Gastroesophageal sphincter (tissue), 3 donors: Measurements from ENCODE around the gene C8A.

Experiments
- CTCF ChIP-seq, 4 experiments: fragments of 200-600 bp in 2 of 4; fragments of 450-650 bp in 2 of 4; sonication (generic) in 1 of 4; IDR thresholded peaks; one replicate each; pipeline ENCODE4 v1.5.1; 2017 to 2019; ENCODE audit warnings: antibody characterized with exemption in 4 of 4, mild to moderate bottlenecking in 2 of 4, moderate library complexity in 2 of 4
- POLR2A ChIP-seq, 2 donors: fragments of 450-650 bp; IDR thresholded peaks; one replicate each; pipeline ENCODE4 v1.6.1; 2017; ENCODE audit warnings: antibody characterized with exemption in 2 of 2, mild to moderate bottlenecking in 2 of 2, moderate library complexity in 1 of 2
- POLR2AphosphoS5 ChIP-seq: sonication (generic); formaldehyde crosslinking; IDR thresholded peaks from one replicate; pipeline ENCODE4 v1.6.1; 2017; ENCODE audit warnings: antibody characterized with exemption

DNA sequence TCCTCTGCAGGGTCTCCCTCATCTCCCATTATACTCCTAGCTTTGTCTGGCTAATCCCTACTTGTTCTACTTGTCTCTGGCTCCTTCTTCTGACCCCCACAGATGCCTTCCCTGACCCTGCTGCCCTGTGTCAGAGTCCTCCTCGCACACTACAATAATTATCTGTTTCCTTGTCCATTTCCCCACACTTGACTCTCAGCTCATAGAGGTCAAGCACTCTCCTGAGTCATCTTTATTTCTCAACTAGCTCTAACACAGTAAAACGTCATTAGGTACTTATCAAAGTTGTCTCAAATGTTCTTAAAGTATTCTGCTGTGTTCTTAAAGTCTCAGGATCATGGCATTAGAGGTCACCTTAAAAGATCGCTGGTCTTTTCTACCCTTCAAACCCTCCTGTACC lies 47.1 kb downstream of the C8A start:
- TF ChIP-seq CTCF (IDR thresholded peaks at IDR 0.05), result no peak
- no peak for TF ChIP-seq POLR2A (IDR thresholded peaks at IDR 0.05)
- TF ChIP-seq POLR2AphosphoS5, result no peak
